Measurements from ENCODE around the gene INPP5K. TPM values are rescaled to one million over a fixed set of nuclear protein-coding genes. Genes with fewer than 3 reads are reported as not detected.
A peak's percentile ranks its signal among the peaks of the same experiment; 100 is the strongest.

The INPP5K gene
- total RNA-seq, 1 donor from 2014 or later = 73.7 TPM

DNA sequence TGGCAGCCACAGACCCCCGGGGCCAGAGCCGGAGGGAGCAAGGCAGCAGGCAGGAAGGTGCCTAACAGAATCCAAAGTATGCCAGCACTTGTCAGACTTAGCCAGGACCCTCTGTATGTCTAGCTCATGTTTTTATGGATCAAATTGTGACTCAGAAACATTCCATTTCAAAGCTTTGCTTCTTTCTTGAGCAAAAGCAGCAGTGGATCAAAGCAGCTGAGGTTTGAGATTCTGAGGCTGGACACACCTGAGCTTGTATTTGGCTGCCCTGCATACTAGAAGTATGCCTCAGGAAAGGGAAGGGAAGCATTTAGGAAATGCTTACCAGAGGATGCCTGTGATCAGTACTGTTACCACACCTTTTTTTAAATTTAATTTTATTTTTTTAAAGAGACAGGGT is 18.2 kb downstream of the INPP5K start:
- no peaks in the 10 kb centered on the region for H3K9me3 ChIP-seq
- peaks cover 15 to 50% of the 10 kb centered on the region in 2 donors for H3K36me3 ChIP-seq
- peaks cover 17 to 32% of the 10 kb centered on the region in 2 donors for H3K4me1 ChIP-seq
- H3K27ac ChIP-seq = no peak overlapping the region
- no peak for DNase-seq (ENCODE audit: low spot score in 2 of 2)
- no peak overlapping the region for H3K4me3 ChIP-seq
- TF ChIP-seq, protein P1, sequence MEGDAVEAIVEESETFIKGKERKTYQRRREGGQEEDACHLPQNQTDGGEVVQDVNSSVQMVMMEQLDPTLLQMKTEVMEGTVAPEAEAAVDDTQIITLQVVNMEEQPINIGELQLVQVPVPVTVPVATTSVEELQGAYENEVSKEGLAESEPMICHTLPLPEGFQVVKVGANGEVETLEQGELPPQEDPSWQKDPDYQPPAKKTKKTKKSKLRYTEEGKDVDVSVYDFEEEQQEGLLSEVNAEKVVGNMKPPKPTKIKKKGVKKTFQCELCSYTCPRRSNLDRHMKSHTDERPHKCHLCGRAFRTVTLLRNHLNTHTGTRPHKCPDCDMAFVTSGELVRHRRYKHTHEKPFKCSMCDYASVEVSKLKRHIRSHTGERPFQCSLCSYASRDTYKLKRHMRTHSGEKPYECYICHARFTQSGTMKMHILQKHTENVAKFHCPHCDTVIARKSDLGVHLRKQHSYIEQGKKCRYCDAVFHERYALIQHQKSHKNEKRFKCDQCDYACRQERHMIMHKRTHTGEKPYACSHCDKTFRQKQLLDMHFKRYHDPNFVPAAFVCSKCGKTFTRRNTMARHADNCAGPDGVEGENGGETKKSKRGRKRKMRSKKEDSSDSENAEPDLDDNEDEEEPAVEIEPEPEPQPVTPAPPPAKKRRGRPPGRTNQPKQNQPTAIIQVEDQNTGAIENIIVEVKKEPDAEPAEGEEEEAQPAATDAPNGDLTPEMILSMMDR (IDR thresholded peaks at IDR 0.05) = no peak
- no peaks in the 10 kb centered on the region for H3K27me3 ChIP-seq
- intact Hi-C loops (cut with DNase I) = no loop called here

DNA sequence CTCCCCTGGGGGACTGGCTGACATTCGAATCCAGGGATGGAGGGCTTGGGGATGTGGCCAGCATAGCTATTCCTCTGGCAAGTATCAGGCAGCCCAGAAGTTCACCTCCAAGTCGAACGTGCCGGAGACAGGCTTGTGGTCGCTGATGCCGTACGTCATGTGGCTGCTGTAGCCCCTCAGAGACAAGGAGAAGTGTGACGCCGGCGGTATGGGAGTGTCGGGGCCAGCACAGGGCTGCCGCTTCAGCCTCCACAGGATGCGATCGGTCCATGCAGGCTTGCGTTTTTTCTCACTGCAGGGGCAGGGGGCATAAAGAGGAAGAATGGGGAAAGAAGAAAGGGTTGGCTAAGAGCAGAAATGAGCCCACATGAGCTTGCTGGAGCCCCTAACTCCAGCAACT is 18.6 kb downstream of the INPP5K start:
- Histone ChIP-seq H3K9me3 (no peaks in the 10 kb centered on the region), H3K4me1 (peaks cover 18 to 36% of the 10 kb centered on the region in 2 donors), H3K27ac (no peak overlapping the region), H3K4me3 (no peak overlapping the region), H3K36me3 (peaks cover 15 to 50% of the 10 kb centered on the region in 2 donors), H3K27me3 (no peaks in the 10 kb centered on the region)
- TF ChIP-seq, protein P1 (IDR thresholded peaks at IDR 0.05) = no peak
- intact Hi-C loops (cut with DNase I) = no loop called here
- no peak for DNase-seq (ENCODE audit: low spot score in 2 of 2)

DNA sequence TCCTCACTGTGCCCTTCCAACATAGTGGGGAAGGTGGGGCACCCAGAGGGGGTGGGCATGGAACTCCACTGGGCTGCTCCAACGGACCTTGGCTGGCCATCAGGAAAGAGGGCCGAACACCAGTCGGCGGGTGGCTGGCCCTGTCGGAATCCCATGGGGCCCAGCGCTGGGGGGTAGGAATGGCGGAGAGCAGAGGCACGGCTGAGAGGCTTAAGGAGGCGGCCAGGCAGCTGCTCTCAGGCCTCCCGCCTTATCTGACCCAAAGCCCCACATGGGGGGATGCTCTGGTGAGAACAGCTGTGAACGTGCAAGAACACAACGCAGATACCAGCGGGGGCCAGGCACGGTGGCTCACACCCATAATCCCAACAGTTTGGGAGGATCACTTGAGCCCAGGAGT is 19.5 kb downstream of the INPP5K start:
- H3K4me3 ChIP-seq = no peak overlapping the region
- no peaks in the 10 kb centered on the region for H3K27me3 ChIP-seq
- H3K9me3 ChIP-seq = no peaks in the 10 kb centered on the region
- H3K27ac ChIP-seq = peak overlapping the region in 1 of 2 donors; percentile 95
- intact Hi-C loops (cut with DNase I) = no loop called here
- H3K4me1 ChIP-seq = peaks cover 27 to 45% of the 10 kb centered on the region in 2 donors
- peaks cover 15 to 50% of the 10 kb centered on the region in 2 donors for H3K36me3 ChIP-seq
- DNase-seq (ENCODE audit: low spot score in 2 of 2) = no peak
- TF ChIP-seq, protein P1 (IDR thresholded peaks at IDR 0.05) = no peak

DNA sequence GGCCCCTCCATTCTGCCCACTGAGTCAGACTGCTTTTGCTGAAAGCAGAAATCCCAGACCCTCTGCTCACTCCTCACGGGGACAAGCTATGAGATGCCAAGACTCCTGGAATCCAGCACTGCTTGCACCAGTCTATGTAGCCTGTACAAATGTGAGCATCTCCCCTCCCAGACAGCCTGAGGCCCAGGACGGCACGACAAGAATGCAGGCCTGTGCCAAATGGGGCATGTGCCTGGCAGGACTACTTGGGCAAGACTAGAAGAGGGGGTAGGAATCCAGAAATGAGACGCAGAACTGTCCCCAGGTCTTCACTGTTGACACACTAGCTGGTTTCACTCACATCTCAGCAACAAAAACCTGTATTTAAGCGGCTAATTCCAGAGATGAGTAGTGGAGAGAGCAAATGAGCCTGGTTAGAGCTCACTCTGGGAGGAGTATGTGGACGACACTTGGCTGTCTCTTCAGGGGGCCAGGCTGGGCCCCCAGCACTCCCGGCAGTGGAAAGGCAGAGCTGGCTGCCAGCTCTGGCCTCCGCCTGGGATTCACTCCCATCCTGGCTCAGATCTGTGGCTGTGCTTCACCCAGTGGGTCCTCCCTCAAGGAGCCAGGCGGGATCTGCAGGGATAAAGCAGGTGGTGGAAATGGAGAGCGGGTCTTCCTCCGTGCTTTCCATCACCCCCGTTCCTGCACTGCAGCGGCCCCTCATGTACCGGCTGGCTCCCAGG is 21.0 kb downstream of the INPP5K start:
- peak overlapping the region in 1 of 2 donors; percentile 10 for H3K4me3 ChIP-seq
- H3K4me1 ChIP-seq = peaks cover 29 to 47% of the 10 kb centered on the region in 2 donors
- no peaks in the 10 kb centered on the region for H3K27me3 ChIP-seq
- intact Hi-C loops (cut with DNase I) = loop anchor here (1.0 kb wide), 1 partner anchor 21 kb away; the partner anchor contains the start of gene INPP5K
- DNase-seq (ENCODE audit: low spot score in 2 of 2) = peak in 1 of 2 donors; percentile 88
- TF ChIP-seq, protein P1 (IDR thresholded peaks at IDR 0.05) = no peak
- peaks cover 15 to 42% of the 10 kb centered on the region in 2 donors for H3K36me3 ChIP-seq
- peak overlapping the region; percentile 95 to 99 for H3K27ac ChIP-seq
- H3K9me3 ChIP-seq = no peaks in the 10 kb centered on the region

DNA sequence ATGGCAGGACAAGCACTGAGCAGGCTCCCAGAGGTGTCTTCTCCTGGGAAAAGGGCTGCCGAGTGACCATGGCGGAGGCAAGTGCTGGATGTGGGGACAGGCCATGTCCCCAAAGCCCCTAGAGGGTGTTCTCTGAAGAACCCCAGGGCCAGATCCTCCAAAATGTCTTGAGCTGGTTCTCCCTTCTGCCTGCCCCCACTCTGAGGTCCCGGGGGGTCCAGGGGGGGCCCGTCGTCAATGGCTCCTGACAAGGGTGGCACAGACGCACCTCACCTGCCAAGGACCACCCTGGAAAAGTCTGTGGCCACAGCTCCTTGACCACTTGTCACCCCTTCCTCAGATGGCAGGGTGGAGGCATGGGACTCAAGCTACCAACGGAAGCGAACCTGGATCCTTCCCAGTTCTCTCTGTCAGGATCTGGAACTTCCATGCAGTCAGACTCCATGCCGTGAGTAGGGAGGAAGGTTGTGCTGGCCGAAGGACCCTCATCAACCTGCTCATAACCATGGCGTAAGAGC is 21.6 kb downstream of the INPP5K start:
- peak overlapping the region; percentile 95 to 99 for H3K27ac ChIP-seq
- intact Hi-C loops (cut with DNase I) = loop anchor here (1.0 kb wide), 1 partner anchor 22 kb away; the partner anchor contains the start of gene INPP5K
- H3K9me3 ChIP-seq = no peaks in the 10 kb centered on the region
- no peak for DNase-seq (ENCODE audit: low spot score in 2 of 2)
- peaks cover 15 to 36% of the 10 kb centered on the region in 2 donors for H3K36me3 ChIP-seq
- no peaks in the 10 kb centered on the region for H3K27me3 ChIP-seq
- peaks cover 29 to 47% of the 10 kb centered on the region in 2 donors for H3K4me1 ChIP-seq
- peak overlapping the region in 1 of 2 donors; percentile 10 for H3K4me3 ChIP-seq
- TF ChIP-seq, protein P1 (IDR thresholded peaks at IDR 0.05) = no peak

Data from ascending aorta (tissue), 2 donors.